Activated CD4-positive, alpha-beta T cell treated with anti-CD3 and anti-CD28 coated beads, Interleukin-2, amount 10 ng/mL, durations not matched to agents 24 days and 14 days (primary cell): ENCODE data around the gene GPATCH8. TPM values are rescaled to one million over a fixed set of nuclear protein-coding genes. Genes with fewer than 3 reads are reported as not detected.

ENCODE experiments used
- DNase-seq: peaks from one replicate; pipeline ENCODE4 v3.0.0; 2022
- H3K27ac Mint-ChIP-seq: one replicate; pipeline ENCODE4 v1.8.0; 2022; ENCODE audit warnings: mild to moderate bottlenecking, mixed read lengths
- H3K27me3 Mint-ChIP-seq: one replicate; pipeline ENCODE4 v1.8.0; 2022; ENCODE audit warnings: mixed read lengths
- H3K36me3 Mint-ChIP-seq: one replicate; pipeline ENCODE4 v1.8.0; 2022; ENCODE audit warnings: low read depth, mild to moderate bottlenecking, mixed read lengths
- H3K4me1 Mint-ChIP-seq: one replicate; pipeline ENCODE4 v1.8.0; 2021; ENCODE audit warnings: mixed read lengths
- H3K4me3 Mint-ChIP-seq: one replicate; pipeline ENCODE4 v1.8.0; 2022; ENCODE audit warnings: mild to moderate bottlenecking, moderate library complexity, mixed read lengths
- H3K9me3 Mint-ChIP-seq: one replicate; pipeline ENCODE4 v1.8.0; 2021; ENCODE audit warnings: mixed read lengths
- intact Hi-C: fragments of 100-400 bp; cut with micrococcal nuclease; formaldehyde crosslinking; loops from one replicate; pipeline ENCODE4 v1.15.1; 2023
- total RNA-seq: library from RNA; stranded (reverse); gene quantifications from 2 replicates; pipeline ENCODE4 v1.2.3, GENCODE V29; 2022

The GPATCH8 gene
- total RNA-seq, 1 donor from 2014 or later = 46.4 TPM

- Mint-ChIP-seq H3K27me3 (no peaks in the 10 kb centered on the region), H3K36me3 (peaks cover 21% of the 10 kb centered on the region), H3K4me3 (no peak overlapping the region), H3K4me1 (peaks cover 14% of the 10 kb centered on the region), H3K27ac (no peak overlapping the region), H3K9me3 (no peaks in the 10 kb centered on the region)
- intact Hi-C loops = no loop called here
- DNase-seq = no peak
Observed at GRCh38 chr17:44464037-44464436, 39.2 kb downstream of the GPATCH8 start.

- H3K4me1 Mint-ChIP-seq = peaks cover 6% of the 10 kb centered on the region
- intact Hi-C loops = no loop called here
- peak; percentile 44 for DNase-seq
- H3K4me3 Mint-ChIP-seq = no peak overlapping the region
- no peaks in the 10 kb centered on the region for H3K9me3 Mint-ChIP-seq
- peaks cover 2% of the 10 kb centered on the region for H3K36me3 Mint-ChIP-seq
- no peaks in the 10 kb centered on the region for H3K27me3 Mint-ChIP-seq
- H3K27ac Mint-ChIP-seq = no peak overlapping the region
Observed at GRCh38 chr17:44451832-44452231, 51.4 kb downstream of the GPATCH8 start.

- Mint-ChIP-seq H3K27ac (no peak overlapping the region), H3K9me3 (no peaks in the 10 kb centered on the region), H3K4me3 (no peak overlapping the region), H3K4me1 (peaks cover 6% of the 10 kb centered on the region), H3K27me3 (no peaks in the 10 kb centered on the region), H3K36me3 (peaks cover 2% of the 10 kb centered on the region)
- intact Hi-C loops = no loop called here
- no peak for DNase-seq
Observed at GRCh38 chr17:44451016-44451627, 52.1 kb downstream of the GPATCH8 start.

GRCh38 chr17:44448412-44448811 lies 54.8 kb downstream of the GPATCH8 start:
- Mint-ChIP-seq H3K9me3 (no peaks in the 10 kb centered on the region), H3K27me3 (no peaks in the 10 kb centered on the region), H3K27ac (no peak overlapping the region), H3K4me3 (no peak overlapping the region), H3K36me3 (peaks cover 2% of the 10 kb centered on the region), H3K4me1 (peaks cover 12% of the 10 kb centered on the region)
- DNase-seq = no peak
- intact Hi-C loops = no loop called here

- Mint-ChIP-seq H3K4me1 (peaks cover 5% of the 10 kb centered on the region), H3K36me3 (peaks cover 5% of the 10 kb centered on the region), H3K4me3 (no peak overlapping the region), H3K9me3 (no peaks in the 10 kb centered on the region), H3K27ac (no peak overlapping the region), H3K27me3 (no peaks in the 10 kb centered on the region)
- DNase-seq = no peak
- intact Hi-C loops = no loop called here
Observed at GRCh38 chr17:44444735-44445105, 58.5 kb downstream of the GPATCH8 start.

- intact Hi-C loops = no loop called here
- Mint-ChIP-seq H3K4me3 (no peak overlapping the region), H3K27ac (no peak overlapping the region), H3K4me1 (peaks cover 17% of the 10 kb centered on the region), H3K9me3 (no peaks in the 10 kb centered on the region), H3K36me3 (peaks cover 8% of the 10 kb centered on the region), H3K27me3 (no peaks in the 10 kb centered on the region)
- no peak for DNase-seq
Observed at GRCh38 chr17:44442806-44443205, 60.4 kb downstream of the GPATCH8 start.

GRCh38 chr17:44439168-44439567 lies 64.0 kb downstream of the GPATCH8 start:
- peaks cover 22% of the 10 kb centered on the region for H3K36me3 Mint-ChIP-seq
- no peak for DNase-seq
- intact Hi-C loops = no loop called here
- H3K9me3 Mint-ChIP-seq = no peaks in the 10 kb centered on the region
- no peaks in the 10 kb centered on the region for H3K27me3 Mint-ChIP-seq
- H3K27ac Mint-ChIP-seq = no peak overlapping the region
- H3K4me1 Mint-ChIP-seq = peaks cover 12% of the 10 kb centered on the region
- H3K4me3 Mint-ChIP-seq = no peak overlapping the region

- Mint-ChIP-seq H3K9me3 (no peaks in the 10 kb centered on the region), H3K27ac (no peak overlapping the region), H3K4me3 (no peak overlapping the region), H3K27me3 (no peaks in the 10 kb centered on the region), H3K4me1 (peaks cover 12% of the 10 kb centered on the region), H3K36me3 (peaks cover 24% of the 10 kb centered on the region)
- no peak for DNase-seq
- intact Hi-C loops = no loop called here
Observed at GRCh38 chr17:44438636-44439035, 64.6 kb downstream of the GPATCH8 start.

- no peaks in the 10 kb centered on the region for H3K9me3 Mint-ChIP-seq
- H3K27ac Mint-ChIP-seq = no peak overlapping the region
- no peak overlapping the region for H3K4me3 Mint-ChIP-seq
- H3K4me1 Mint-ChIP-seq = peaks cover 12% of the 10 kb centered on the region
- intact Hi-C loops = no loop called here
- H3K36me3 Mint-ChIP-seq = peaks cover 41% of the 10 kb centered on the region
- no peak for DNase-seq
- no peaks in the 10 kb centered on the region for H3K27me3 Mint-ChIP-seq
Observed at GRCh38 chr17:44436336-44436735, 66.9 kb downstream of the GPATCH8 start.

- Mint-ChIP-seq H3K4me3 (no peak overlapping the region), H3K4me1 (no peaks in the 10 kb centered on the region), H3K27me3 (no peaks in the 10 kb centered on the region), H3K36me3 (peaks cover 41% of the 10 kb centered on the region), H3K9me3 (no peaks in the 10 kb centered on the region), H3K27ac (no peak overlapping the region)
- intact Hi-C loops = no loop called here
- no peak for DNase-seq
Observed at GRCh38 chr17:44432254-44433157, 70.7 kb downstream of the GPATCH8 start.

- H3K27me3 Mint-ChIP-seq = no peaks in the 10 kb centered on the region
- DNase-seq = no peak
- no peak overlapping the region for H3K4me3 Mint-ChIP-seq
- intact Hi-C loops = no loop called here
- peaks cover 21% of the 10 kb centered on the region for H3K4me1 Mint-ChIP-seq
- peaks cover 31% of the 10 kb centered on the region for H3K36me3 Mint-ChIP-seq
- peak overlapping the region; percentile 10 for H3K27ac Mint-ChIP-seq
- H3K9me3 Mint-ChIP-seq = no peaks in the 10 kb centered on the region
Observed at GRCh38 chr17:44424828-44425461, 78.3 kb downstream of the GPATCH8 start.

GRCh38 chr17:44417553-44417952 lies 85.7 kb downstream of the GPATCH8 start:
- H3K4me1 Mint-ChIP-seq = peaks cover 12% of the 10 kb centered on the region
- no peaks in the 10 kb centered on the region for H3K9me3 Mint-ChIP-seq
- intact Hi-C loops = no loop called here
- no peaks in the 10 kb centered on the region for H3K27me3 Mint-ChIP-seq
- DNase-seq = no peak
- H3K27ac Mint-ChIP-seq = peak overlapping the region; percentile 85
- H3K4me3 Mint-ChIP-seq = no peak overlapping the region
- H3K36me3 Mint-ChIP-seq = peaks cover 31% of the 10 kb centered on the region

GRCh38 chr17:44416558-44417289 lies 86.5 kb downstream of the GPATCH8 start:
- intact Hi-C loops = no loop called here
- H3K27ac Mint-ChIP-seq = no peak overlapping the region
- no peak for DNase-seq
- H3K4me3 Mint-ChIP-seq = no peak overlapping the region
- no peaks in the 10 kb centered on the region for H3K9me3 Mint-ChIP-seq
- no peaks in the 10 kb centered on the region for H3K27me3 Mint-ChIP-seq
- peaks cover 12% of the 10 kb centered on the region for H3K4me1 Mint-ChIP-seq
- H3K36me3 Mint-ChIP-seq = peaks cover 31% of the 10 kb centered on the region
